ENCODE results near the gene CSTA. TPM values are rescaled to one million over a fixed set of nuclear protein-coding genes. Genes with fewer than 3 reads are reported as not detected.

Gene CSTA
- polyA plus RNA-seq, 3 donors: 211 to 582 (median 515) TPM

DNA sequence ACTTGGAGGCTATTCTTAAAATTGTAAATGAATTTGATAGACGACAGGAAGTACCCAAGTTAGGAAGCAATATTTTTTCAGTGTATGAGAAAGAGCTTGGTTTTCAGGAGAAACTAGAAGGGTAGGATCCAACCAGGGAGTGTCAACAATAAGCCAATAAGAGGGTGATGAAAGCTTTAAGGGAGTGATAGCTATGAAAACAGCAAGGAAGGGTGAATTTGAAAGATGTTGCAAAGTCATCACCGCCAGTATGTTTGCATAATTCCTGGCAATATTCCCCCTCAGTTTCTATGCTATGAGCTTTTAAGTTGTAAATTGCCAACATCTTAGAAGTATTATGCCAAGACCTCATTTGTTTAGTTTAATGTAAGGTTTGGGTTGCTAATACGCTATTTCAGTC lies 11.8 kb upstream of the CSTA start:
- Mint-ChIP-seq H3K4me3 (peak overlapping the region in 1 of 2 donors; percentile 63), H3K9me3 (peaks cover 0 to 3% (median 0%) of the 10 kb centered on the region in 7 donors), H3K36me3 (peaks cover 0 to 2% of the 10 kb centered on the region in 2 donors), H3K27me3 (ENCODE audit: low read depth in 3 of 3) (peaks cover 0 to 3% (median 0%) of the 10 kb centered on the region in 3 donors), H3K27ac (peak overlapping the region; percentile 10 to 85 (median 59)), H3K4me1 (peaks cover 39% of the 10 kb centered on the region)
- Histone ChIP-seq H3K4me2 (replicated peaks; ENCODE audit: extremely low read depth, low read length, poor library complexity, severe bottlenecking) (peak overlapping the region; percentile 29), H3K4me3 (replicated peaks in 1 of 3; ENCODE audit: low read depth in 2 of 3, low read length in 3 of 3) (peak overlapping the region in 1 of 3 experiments; percentile 39), H3K79me2 (ENCODE audit: insufficient read depth, low read length) (no peaks in the 10 kb centered on the region), H2AFZ (ENCODE audit: insufficient read depth, low read depth, low read length, poor library complexity, severe bottlenecking) (peak overlapping the region; percentile 60), H3K9ac (ENCODE audit: insufficient read depth, low read length, poor library complexity, severe bottlenecking) (no peak overlapping the region), H3K9me3 (replicated peaks in 1 of 2; ENCODE audit: control insufficient read depth in 1 of 2, insufficient read depth in 1 of 2, low read length in 2 of 2) (no peaks in the 10 kb centered on the region), H3K27ac (ENCODE audit: low read depth in 1 of 2, low read length in 2 of 2) (peak overlapping the region in 1 of 2 donors; percentile 71), H3K27me3 (ENCODE audit: control insufficient read depth in 2 of 2, insufficient read depth in 2 of 2, low read length in 2 of 2) (no peaks in the 10 kb centered on the region), H3K36me3 (replicated peaks in 1 of 2; ENCODE audit: control insufficient read depth in 1 of 2, insufficient read depth in 2 of 2, low read length in 2 of 2) (no peaks in the 10 kb centered on the region), H3K4me1 (ENCODE audit: control insufficient read depth in 1 of 2, insufficient read depth in 2 of 2, low read length in 2 of 2) (peaks cover 22 to 31% of the 10 kb centered on the region in 2 donors), H4K20me1 (ENCODE audit: insufficient read depth, low read length) (no peaks in the 10 kb centered on the region)
- DNase-seq: no peak
- intact Hi-C loops (cut with micrococcal nuclease): no loop called here
- TF ChIP-seq, protein P1, sequence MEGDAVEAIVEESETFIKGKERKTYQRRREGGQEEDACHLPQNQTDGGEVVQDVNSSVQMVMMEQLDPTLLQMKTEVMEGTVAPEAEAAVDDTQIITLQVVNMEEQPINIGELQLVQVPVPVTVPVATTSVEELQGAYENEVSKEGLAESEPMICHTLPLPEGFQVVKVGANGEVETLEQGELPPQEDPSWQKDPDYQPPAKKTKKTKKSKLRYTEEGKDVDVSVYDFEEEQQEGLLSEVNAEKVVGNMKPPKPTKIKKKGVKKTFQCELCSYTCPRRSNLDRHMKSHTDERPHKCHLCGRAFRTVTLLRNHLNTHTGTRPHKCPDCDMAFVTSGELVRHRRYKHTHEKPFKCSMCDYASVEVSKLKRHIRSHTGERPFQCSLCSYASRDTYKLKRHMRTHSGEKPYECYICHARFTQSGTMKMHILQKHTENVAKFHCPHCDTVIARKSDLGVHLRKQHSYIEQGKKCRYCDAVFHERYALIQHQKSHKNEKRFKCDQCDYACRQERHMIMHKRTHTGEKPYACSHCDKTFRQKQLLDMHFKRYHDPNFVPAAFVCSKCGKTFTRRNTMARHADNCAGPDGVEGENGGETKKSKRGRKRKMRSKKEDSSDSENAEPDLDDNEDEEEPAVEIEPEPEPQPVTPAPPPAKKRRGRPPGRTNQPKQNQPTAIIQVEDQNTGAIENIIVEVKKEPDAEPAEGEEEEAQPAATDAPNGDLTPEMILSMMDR (IDR thresholded peaks at IDR 0.05): no peak
- WGBS (ENCODE audit: insufficient coverage): 7% methylated on average over 1 of the region's 3 CpGs

DNA sequence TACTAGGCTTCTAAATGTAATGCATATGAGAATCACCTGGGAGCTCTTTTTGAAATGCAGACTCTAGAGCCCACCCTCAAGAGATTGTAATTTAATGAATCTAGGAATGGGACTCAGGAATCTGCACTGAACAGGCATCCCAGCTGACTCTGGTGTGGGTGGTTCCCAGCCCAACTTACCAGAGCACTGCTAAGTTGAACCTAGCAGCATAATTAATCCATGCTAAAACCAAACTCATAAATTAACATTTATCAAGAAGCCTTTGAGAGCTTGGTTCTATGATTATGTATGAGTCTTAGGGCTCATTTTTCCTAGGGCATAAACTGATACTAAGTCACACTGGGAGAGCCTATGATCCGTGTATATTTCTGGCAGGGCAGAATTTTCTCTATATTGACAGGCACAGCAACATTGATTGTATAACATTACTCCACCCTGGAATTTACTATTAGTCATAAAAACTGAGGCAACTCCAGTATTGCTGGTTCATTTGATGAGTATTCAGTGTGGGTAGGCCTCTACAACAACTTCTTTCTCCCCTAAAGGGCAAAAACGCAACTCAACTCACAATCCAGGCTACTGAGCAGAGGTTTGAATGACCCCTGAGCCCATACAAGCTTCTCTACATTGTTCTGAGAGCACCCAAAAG lies 10.7 kb upstream of the CSTA start:
- Mint-ChIP-seq H3K4me3 (no peak overlapping the region), H3K36me3 (peaks cover 0 to 2% of the 10 kb centered on the region in 2 donors), H3K27me3 (ENCODE audit: low read depth in 3 of 3) (peaks cover 0 to 2% (median 0%) of the 10 kb centered on the region in 3 donors), H3K9me3 (peaks cover 0 to 4% (median 0%) of the 10 kb centered on the region in 7 donors), H3K4me1 (peaks cover 37% of the 10 kb centered on the region), H3K27ac (peak overlapping the region in 3 of 7 donors; percentile 38 to 75 (median 38))
- Histone ChIP-seq H2AFZ (ENCODE audit: insufficient read depth, low read depth, low read length, poor library complexity, severe bottlenecking) (peak overlapping the region; percentile 48), H3K36me3 (replicated peaks in 1 of 2; ENCODE audit: control insufficient read depth in 1 of 2, insufficient read depth in 2 of 2, low read length in 2 of 2) (no peaks in the 10 kb centered on the region), H4K20me1 (ENCODE audit: insufficient read depth, low read length) (no peaks in the 10 kb centered on the region), H3K4me2 (replicated peaks; ENCODE audit: extremely low read depth, low read length, poor library complexity, severe bottlenecking) (no peak overlapping the region), H3K79me2 (ENCODE audit: insufficient read depth, low read length) (no peaks in the 10 kb centered on the region), H3K4me3 (replicated peaks in 1 of 3; ENCODE audit: low read depth in 2 of 3, low read length in 3 of 3) (no peak overlapping the region), H3K9ac (ENCODE audit: insufficient read depth, low read length, poor library complexity, severe bottlenecking) (no peak overlapping the region), H3K27me3 (ENCODE audit: control insufficient read depth in 2 of 2, insufficient read depth in 2 of 2, low read length in 2 of 2) (no peaks in the 10 kb centered on the region), H3K4me1 (ENCODE audit: control insufficient read depth in 1 of 2, insufficient read depth in 2 of 2, low read length in 2 of 2) (peaks cover 21 to 27% of the 10 kb centered on the region in 2 donors), H3K27ac (ENCODE audit: low read depth in 1 of 2, low read length in 2 of 2) (peak overlapping the region in 1 of 2 donors; percentile 71), H3K9me3 (replicated peaks in 1 of 2; ENCODE audit: control insufficient read depth in 1 of 2, insufficient read depth in 1 of 2, low read length in 2 of 2) (no peaks in the 10 kb centered on the region)
- WGBS (ENCODE audit: insufficient coverage): no CpG with 5 or more reads among the region's 2 CpGs
- DNase-seq: peak in 1 of 3 donors; percentile 45
- TF ChIP-seq, protein P1 (IDR thresholded peaks at IDR 0.05): no peak
- intact Hi-C loops (cut with micrococcal nuclease): no loop called here

Measured in CD14-positive monocyte (primary cell).